ENCODE results near the gene AUTS2. TPM values are rescaled to one million over a fixed set of nuclear protein-coding genes. Genes with fewer than 3 reads are reported as not detected.

AUTS2 gene
- total RNA-seq, 1 experiment from 2014 or later, result not detected

- CTCF ChIA-PET, result interaction anchor here (0.5 kb wide), 1 partner anchor 41 kb away, joined by 3 read pairs; no protein-coding TSS in a partner anchor
- BruUV-seq (replicated peaks), result no TSS peak
- no peaks in the 10 kb centered on the region for H3K36me3 Mint-ChIP-seq (ENCODE audit: insufficient read depth, unreplicated experiment)
- H3K4me1 Mint-ChIP-seq (ENCODE audit: low read depth, unreplicated experiment), result no peaks in the 10 kb centered on the region
- no peak for TF ChIP-seq CTCF (IDR thresholded peaks at IDR 0.05; ENCODE audit: unreplicated experiment)
- H3K27me3 Mint-ChIP-seq (ENCODE audit: unreplicated experiment), result no peaks in the 10 kb centered on the region
- intact Hi-C loops (cut with micrococcal nuclease; ENCODE audit: unreplicated experiment), result no loop called here
- no peak overlapping the region for H3K27ac Mint-ChIP-seq (ENCODE audit: unreplicated experiment)
- no peak overlapping the region for H3K4me3 Mint-ChIP-seq (ENCODE audit: low read depth, unreplicated experiment)
- DNase-seq, result no peak
- peaks cover 5% of the 10 kb centered on the region for H3K9me3 Mint-ChIP-seq (ENCODE audit: low read depth, unreplicated experiment)
Measured at GRCh38 chr7:70142247-70142932, 544.1 kb downstream of the AUTS2 start.

DNA sequence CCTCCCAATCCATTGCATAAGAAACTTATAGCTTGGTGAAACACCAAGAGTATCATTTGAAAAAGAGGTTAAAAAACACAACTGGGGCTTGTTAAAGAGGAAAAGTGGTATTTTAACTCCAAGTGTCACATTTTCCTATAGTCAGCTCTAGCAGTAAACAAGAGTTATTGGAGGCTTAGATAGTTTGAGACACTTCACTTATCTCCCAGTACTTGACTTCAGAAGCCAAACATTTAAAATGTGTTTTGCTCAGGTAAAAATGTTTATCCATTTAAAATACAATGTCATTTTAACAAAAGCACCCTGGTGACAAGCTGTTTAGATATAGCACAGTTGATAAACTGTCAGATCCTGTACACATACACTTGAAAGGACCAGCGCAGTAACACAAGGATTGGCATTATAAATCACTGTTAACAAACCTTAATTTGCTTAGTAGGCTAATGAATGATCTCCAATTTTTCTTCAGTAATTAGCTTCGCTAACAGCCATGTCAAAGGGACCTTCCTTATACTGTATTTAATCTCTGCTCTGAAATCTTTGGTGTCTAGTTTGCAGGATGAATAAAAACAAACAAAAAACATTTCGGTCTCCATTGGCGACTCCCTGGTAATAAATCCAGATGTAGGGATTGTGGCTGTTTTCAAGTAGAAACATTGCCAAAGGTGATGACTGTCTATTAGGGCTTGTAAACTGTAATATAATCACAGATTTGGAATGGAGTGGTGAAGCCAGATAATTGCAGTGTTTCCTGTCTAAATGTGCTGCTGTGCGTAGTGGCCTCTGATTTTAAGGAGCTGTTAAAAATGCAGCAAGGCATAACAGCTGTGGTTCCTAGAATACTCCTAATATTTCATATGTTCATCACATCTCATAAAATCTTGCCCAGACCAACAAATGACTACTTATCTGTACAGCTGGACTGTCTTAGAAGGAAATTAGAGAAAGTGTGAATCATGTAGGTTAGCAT, 545.1 kb downstream of the AUTS2 start:
- Mint-ChIP-seq H3K36me3 (ENCODE audit: insufficient read depth, unreplicated experiment) (no peaks in the 10 kb centered on the region), H3K4me1 (ENCODE audit: low read depth, unreplicated experiment) (no peaks in the 10 kb centered on the region), H3K27me3 (ENCODE audit: unreplicated experiment) (no peaks in the 10 kb centered on the region), H3K4me3 (ENCODE audit: low read depth, unreplicated experiment) (no peak overlapping the region), H3K9me3 (ENCODE audit: low read depth, unreplicated experiment) (peaks cover 5% of the 10 kb centered on the region), H3K27ac (ENCODE audit: unreplicated experiment) (no peak overlapping the region)
- intact Hi-C loops (cut with micrococcal nuclease; ENCODE audit: unreplicated experiment), result no loop called here
- CTCF ChIA-PET, result interaction anchor here (0.5 kb wide), 1 partner anchor 42 kb away, joined by 3 read pairs; no protein-coding TSS in a partner anchor
- no peak for TF ChIP-seq CTCF (IDR thresholded peaks at IDR 0.05; ENCODE audit: unreplicated experiment)
- BruUV-seq (replicated peaks), result no TSS peak
- no peak for DNase-seq

- no peak overlapping the region for H3K4me3 Mint-ChIP-seq (ENCODE audit: low read depth, unreplicated experiment)
- H3K27me3 Mint-ChIP-seq (ENCODE audit: unreplicated experiment), result no peaks in the 10 kb centered on the region
- no peaks in the 10 kb centered on the region for H3K9me3 Mint-ChIP-seq (ENCODE audit: low read depth, unreplicated experiment)
- CTCF ChIA-PET, result no interaction called here
- no TSS peak for BruUV-seq (replicated peaks)
- intact Hi-C loops (cut with micrococcal nuclease; ENCODE audit: unreplicated experiment), result no loop called here
- H3K27ac Mint-ChIP-seq (ENCODE audit: unreplicated experiment), result no peak overlapping the region
- no peaks in the 10 kb centered on the region for H3K36me3 Mint-ChIP-seq (ENCODE audit: insufficient read depth, unreplicated experiment)
- H3K4me1 Mint-ChIP-seq (ENCODE audit: low read depth, unreplicated experiment), result no peaks in the 10 kb centered on the region
- no peak for DNase-seq
- TF ChIP-seq CTCF (IDR thresholded peaks at IDR 0.05; ENCODE audit: unreplicated experiment), result no peak
Measured at GRCh38 chr7:70148997-70149396, 550.7 kb downstream of the AUTS2 start.

GRCh38 chr7:70152313-70152712, 554.0 kb downstream of the AUTS2 start:
- TF ChIP-seq CTCF (IDR thresholded peaks at IDR 0.05; ENCODE audit: unreplicated experiment), result no peak
- CTCF ChIA-PET, result no interaction called here
- Mint-ChIP-seq H3K36me3 (ENCODE audit: insufficient read depth, unreplicated experiment) (no peaks in the 10 kb centered on the region), H3K9me3 (ENCODE audit: low read depth, unreplicated experiment) (peaks cover 3% of the 10 kb centered on the region), H3K27me3 (ENCODE audit: unreplicated experiment) (no peaks in the 10 kb centered on the region), H3K4me1 (ENCODE audit: low read depth, unreplicated experiment) (no peaks in the 10 kb centered on the region), H3K27ac (ENCODE audit: unreplicated experiment) (no peak overlapping the region), H3K4me3 (ENCODE audit: low read depth, unreplicated experiment) (no peak overlapping the region)
- intact Hi-C loops (cut with micrococcal nuclease; ENCODE audit: unreplicated experiment), result no loop called here
- BruUV-seq (replicated peaks), result no TSS peak
- no peak for DNase-seq
